ENCODE measurements around the gene RPS27. TPM values are rescaled to one million over a fixed set of nuclear protein-coding genes. Genes with fewer than 3 reads are reported as not detected.

Gene RPS27
- total and polyA plus RNA-seq, 10 of the 15 experiments (the other 5 are each of a cell fraction or from before 2014, with no cell fraction given): 2,708 to 14,234 (median 8,874) TPM

DNA sequence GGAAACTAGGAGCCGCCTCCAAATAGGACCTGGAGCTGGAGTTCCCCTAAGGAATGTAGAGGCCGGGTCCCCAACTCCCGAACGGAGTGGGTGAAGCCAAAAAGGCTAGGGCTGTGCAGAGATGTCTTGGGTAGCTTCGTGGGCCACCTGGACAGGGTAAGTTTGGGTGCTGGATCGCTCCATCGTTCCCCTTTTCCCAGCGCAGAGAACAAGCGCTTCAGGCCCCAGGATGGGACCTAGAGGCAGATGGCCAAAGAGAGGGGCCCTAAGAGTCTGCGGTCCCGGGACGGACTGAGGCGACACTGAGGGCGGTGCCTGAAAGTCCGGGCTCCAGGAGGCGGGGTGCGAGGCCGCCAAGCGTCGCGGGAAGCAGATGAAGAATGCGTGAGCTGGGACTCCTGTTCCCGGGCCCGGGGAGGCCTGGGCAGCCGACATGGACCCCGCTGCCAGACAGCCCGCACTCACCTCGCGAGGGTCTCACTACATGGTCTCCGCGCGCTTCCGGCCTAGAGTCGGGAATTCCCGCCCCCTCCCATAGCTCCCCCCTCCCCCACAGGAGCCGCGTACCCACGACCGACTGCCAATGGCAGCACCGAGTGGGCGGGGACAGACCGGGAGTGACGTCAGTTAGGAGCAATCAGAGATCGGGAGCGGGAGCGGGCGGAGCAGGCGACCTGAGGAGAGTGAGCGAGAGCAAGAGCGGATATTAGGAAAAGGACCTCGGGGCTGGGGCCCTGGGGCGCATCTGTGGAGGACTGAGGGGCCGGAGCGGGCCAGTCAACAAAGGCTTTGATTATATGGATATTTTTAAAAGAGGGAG lies 27.3 kb upstream of the RPS27 start, which contains the start of gene SLC39A1:
TSS of gene SLC39A1 (minus strand) at position 508 of the 820 bp plus-strand sequence. CDS start 822 bp downstream, outside the sequence.
- POLR2A ChIA-PET: interaction anchor here (0.5 to 10.0 kb wide), 21 partner anchors 9 to 392 kb away, joined by 3 to 132 read pairs (median 4); partner anchors contain the start of genes DENND4B, GATAD2B, INTS3 and JTB
- SMC1A ChIA-PET (ENCODE audit: uncharacterized antibody, unreplicated experiment): interaction anchor here (1.1 to 7.7 kb wide), 9 partner anchors 9 to 167 kb away, joined by 3 to 82 read pairs (median 5); partner anchors contain the start of genes DENND4B, GATAD2B, JTB and RAB13
- CTCF ChIA-PET: interaction anchor here (0.5 to 7.1 kb wide), 16 partner anchors 9 to 308 kb away, joined by 3 to 64 read pairs (median 3); partner anchors contain the start of genes DENND4B, GATAD2B, JTB and RAB13
- TSS peak; percentile 57 for BruUV-seq (replicated peaks)
- peaks cover 56% of the 10 kb centered on the region for H3K79me2 ChIP-seq (ENCODE audit: control insufficient read depth, insufficient read depth, low read length)
- DNase-seq (ENCODE audit: low read depth, low spot score) (peak; percentile 91), FAIRE-seq (peak; percentile 84), ATAC-seq (peak; percentile 65)
- intact Hi-C loops (cut with micrococcal nuclease; ENCODE audit: unreplicated experiment) (no loop called here), in situ Hi-C loops (cut with MboI) (no loop called here)
- peak within 1 kb of the TSS; percentile 98 for H3K4me2 ChIP-seq (ENCODE audit: control insufficient read depth, insufficient read depth)
- peaks cover 13% of the 10 kb centered on the region for H3K4me1 ChIP-seq (ENCODE audit: control insufficient read depth, insufficient read depth, low read length)
- under 1% methylated on average over 54 of the region's 54 CpGs for WGBS (ENCODE audit: insufficient coverage, insufficient replicate concordance, low lambda C conversion rate, missing lambda C conversion rate)
- no peaks in the 10 kb centered on the region; the same call in 1 of the 2 replicates for H4K20me1 ChIP-seq (ENCODE audit: control insufficient read depth, insufficient read depth)
- H3K4me3 ChIP-seq: peak within 1 kb of the TSS; percentile 88
- H3K9me3 ChIP-seq (replicated peaks; ENCODE audit: control insufficient read depth, insufficient read depth, low read length): no peaks in the 10 kb centered on the region
- RAD21 ChIA-PET (ENCODE audit: unreplicated experiment): interaction anchor here (0.6 to 6.4 kb wide), 10 partner anchors 12 to 166 kb away, joined by 3 to 42 read pairs (median 8); partner anchors contain the start of genes DENND4B, GATAD2B, JTB and RAB13
- peak within 1 kb of the TSS; percentile 98 for H3K9ac ChIP-seq (ENCODE audit: control insufficient read depth, insufficient read depth, low read length)
- peak within 1 kb of the TSS; percentile 93 for H3K27ac ChIP-seq (ENCODE audit: control insufficient read depth, insufficient read depth)
- peak within 1 kb of the TSS; percentile 75 for H2AFZ ChIP-seq (ENCODE audit: control insufficient read depth, low read depth, low read length)
- peaks cover 9 to 15% of the 10 kb centered on the region in 2 experiments for H3K36me3 ChIP-seq (ENCODE audit: control insufficient read depth in 2 of 2, insufficient read depth in 2 of 2, low read length in 1 of 2)
- no peaks in the 10 kb centered on the region for H3K27me3 ChIP-seq (replicated peaks in 1 of 2; ENCODE audit: control insufficient read depth in 2 of 2, insufficient read depth in 2 of 2, low read length in 1 of 2)
- TF ChIP-seq YBX1 (IDR thresholded peaks at IDR 0.05): no peak
- TF ChIP-seq NFYB (IDR thresholded peaks at IDR 0.05; ENCODE audit: insufficient read depth, low read depth, low read length): peak; percentile 90
- TF ChIP-seq, protein P1, sequence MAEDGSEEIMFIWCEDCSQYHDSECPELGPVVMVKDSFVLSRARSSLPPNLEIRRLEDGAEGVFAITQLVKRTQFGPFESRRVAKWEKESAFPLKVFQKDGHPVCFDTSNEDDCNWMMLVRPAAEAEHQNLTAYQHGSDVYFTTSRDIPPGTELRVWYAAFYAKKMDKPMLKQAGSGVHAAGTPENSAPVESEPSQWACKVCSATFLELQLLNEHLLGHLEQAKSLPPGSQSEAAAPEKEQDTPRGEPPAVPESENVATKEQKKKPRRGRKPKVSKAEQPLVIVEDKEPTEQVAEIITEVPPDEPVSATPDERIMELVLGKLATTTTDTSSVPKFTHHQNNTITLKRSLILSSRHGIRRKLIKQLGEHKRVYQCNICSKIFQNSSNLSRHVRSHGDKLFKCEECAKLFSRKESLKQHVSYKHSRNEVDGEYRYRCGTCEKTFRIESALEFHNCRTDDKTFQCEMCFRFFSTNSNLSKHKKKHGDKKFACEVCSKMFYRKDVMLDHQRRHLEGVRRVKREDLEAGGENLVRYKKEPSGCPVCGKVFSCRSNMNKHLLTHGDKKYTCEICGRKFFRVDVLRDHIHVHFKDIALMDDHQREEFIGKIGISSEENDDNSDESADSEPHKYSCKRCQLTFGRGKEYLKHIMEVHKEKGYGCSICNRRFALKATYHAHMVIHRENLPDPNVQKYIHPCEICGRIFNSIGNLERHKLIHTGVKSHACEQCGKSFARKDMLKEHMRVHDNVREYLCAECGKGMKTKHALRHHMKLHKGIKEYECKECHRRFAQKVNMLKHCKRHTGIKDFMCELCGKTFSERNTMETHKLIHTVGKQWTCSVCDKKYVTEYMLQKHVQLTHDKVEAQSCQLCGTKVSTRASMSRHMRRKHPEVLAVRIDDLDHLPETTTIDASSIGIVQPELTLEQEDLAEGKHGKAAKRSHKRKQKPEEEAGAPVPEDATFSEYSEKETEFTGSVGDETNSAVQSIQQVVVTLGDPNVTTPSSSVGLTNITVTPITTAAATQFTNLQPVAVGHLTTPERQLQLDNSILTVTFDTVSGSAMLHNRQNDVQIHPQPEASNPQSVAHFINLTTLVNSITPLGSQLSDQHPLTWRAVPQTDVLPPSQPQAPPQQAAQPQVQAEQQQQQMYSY (CRISPR knock-in tag; IDR thresholded peaks at IDR 0.05): no peak
- TF ChIP-seq, protein P2, sequence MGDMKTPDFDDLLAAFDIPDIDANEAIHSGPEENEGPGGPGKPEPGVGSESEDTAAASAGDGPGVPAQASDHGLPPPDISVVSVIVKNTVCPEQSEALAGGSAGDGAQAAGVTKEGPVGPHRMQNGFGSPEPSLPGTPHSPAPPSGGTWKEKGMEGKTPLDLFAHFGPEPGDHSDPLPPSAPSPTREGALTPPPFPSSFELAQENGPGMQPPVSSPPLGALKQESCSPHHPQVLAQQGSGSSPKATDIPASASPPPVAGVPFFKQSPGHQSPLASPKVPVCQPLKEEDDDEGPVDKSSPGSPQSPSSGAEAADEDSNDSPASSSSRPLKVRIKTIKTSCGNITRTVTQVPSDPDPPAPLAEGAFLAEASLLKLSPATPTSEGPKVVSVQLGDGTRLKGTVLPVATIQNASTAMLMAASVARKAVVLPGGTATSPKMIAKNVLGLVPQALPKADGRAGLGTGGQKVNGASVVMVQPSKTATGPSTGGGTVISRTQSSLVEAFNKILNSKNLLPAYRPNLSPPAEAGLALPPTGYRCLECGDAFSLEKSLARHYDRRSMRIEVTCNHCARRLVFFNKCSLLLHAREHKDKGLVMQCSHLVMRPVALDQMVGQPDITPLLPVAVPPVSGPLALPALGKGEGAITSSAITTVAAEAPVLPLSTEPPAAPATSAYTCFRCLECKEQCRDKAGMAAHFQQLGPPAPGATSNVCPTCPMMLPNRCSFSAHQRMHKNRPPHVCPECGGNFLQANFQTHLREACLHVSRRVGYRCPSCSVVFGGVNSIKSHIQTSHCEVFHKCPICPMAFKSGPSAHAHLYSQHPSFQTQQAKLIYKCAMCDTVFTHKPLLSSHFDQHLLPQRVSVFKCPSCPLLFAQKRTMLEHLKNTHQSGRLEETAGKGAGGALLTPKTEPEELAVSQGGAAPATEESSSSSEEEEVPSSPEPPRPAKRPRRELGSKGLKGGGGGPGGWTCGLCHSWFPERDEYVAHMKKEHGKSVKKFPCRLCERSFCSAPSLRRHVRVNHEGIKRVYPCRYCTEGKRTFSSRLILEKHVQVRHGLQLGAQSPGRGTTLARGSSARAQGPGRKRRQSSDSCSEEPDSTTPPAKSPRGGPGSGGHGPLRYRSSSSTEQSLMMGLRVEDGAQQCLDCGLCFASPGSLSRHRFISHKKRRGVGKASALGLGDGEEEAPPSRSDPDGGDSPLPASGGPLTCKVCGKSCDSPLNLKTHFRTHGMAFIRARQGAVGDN (IDR thresholded peaks at IDR 0.05): no peak; the same call in 1 of the 2 replicates
- peak; percentile 72 for TF ChIP-seq POLR2AphosphoS5 (IDR thresholded peaks at IDR 0.05; ENCODE audit: low read length)
- TF ChIP-seq MTA2 (IDR thresholded peaks at IDR 0.05; ENCODE audit: low read depth): no peak
- peak; percentile 37 for TF ChIP-seq DPF2 (IDR thresholded peaks at IDR 0.05)
- peak; percentile 96 for TF ChIP-seq ATF7 (IDR thresholded peaks at IDR 0.05; ENCODE audit: low read depth)
- TF ChIP-seq SIN3A (IDR thresholded peaks at IDR 0.05; ENCODE audit: low read depth, low read length): 0 out of 2 replicates have a peak, but pooled peaks have one; percentile 23
- peak in 1 of 2 experiments; percentile 64; a peak in 1 of 3 replicates for TF ChIP-seq EGR1 (IDR thresholded peaks at IDR 0.05; ENCODE audit: borderline replicate concordance in 1 of 2, low read depth in 2 of 2, low read length in 2 of 2)
- no peak for TF ChIP-seq FOXK2 (IDR thresholded peaks at IDR 0.05)
- TF ChIP-seq, protein P3, sequence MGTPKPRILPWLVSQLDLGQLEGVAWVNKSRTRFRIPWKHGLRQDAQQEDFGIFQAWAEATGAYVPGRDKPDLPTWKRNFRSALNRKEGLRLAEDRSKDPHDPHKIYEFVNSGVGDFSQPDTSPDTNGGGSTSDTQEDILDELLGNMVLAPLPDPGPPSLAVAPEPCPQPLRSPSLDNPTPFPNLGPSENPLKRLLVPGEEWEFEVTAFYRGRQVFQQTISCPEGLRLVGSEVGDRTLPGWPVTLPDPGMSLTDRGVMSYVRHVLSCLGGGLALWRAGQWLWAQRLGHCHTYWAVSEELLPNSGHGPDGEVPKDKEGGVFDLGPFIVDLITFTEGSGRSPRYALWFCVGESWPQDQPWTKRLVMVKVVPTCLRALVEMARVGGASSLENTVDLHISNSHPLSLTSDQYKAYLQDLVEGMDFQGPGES (IDR thresholded peaks at IDR 0.05): no peak
- no peak for TF ChIP-seq RBBP5 (conservative IDR thresholded peaks at IDR 0.05)
- TF ChIP-seq SP1 (IDR thresholded peaks at IDR 0.05; ENCODE audit: low read depth, low read length): peak; percentile 87
